Measurements from ENCODE around the gene PRR12.

The PRR12 gene

GRCh38 chr19:49646586-49646985 lies 55.6 kb downstream of the PRR12 start:
- no peak overlapping the region for H3K9ac ChIP-seq (ENCODE audit: low read depth, low read length)
- DNase-seq: no peak
- H3K4me1 ChIP-seq (ENCODE audit: insufficient read depth, low read length): peaks cover 30% of the 10 kb centered on the region
- no peaks in the 10 kb centered on the region for H3K9me3 ChIP-seq (ENCODE audit: insufficient read depth, low read length, severe bottlenecking)
- no peak overlapping the region for H3K27ac ChIP-seq (ENCODE audit: low read length)
- no peak overlapping the region for H2AFZ ChIP-seq (ENCODE audit: low read depth, low read length)
- H3K4me3 ChIP-seq (ENCODE audit: low read depth in 1 of 2, low read length in 2 of 2): no peak overlapping the region
- H3K27me3 ChIP-seq (ENCODE audit: insufficient read depth, low read length, poor library complexity): no peaks in the 10 kb centered on the region
- peaks cover 51% of the 10 kb centered on the region for H4K20me1 ChIP-seq (ENCODE audit: insufficient read depth, low read length)
- no peak for TF ChIP-seq EZH2 (IDR thresholded peaks at IDR 0.05; ENCODE audit: borderline replicate concordance, low read depth, low read length, severe bottlenecking)
- TF ChIP-seq CTCF (IDR thresholded peaks at IDR 0.05; ENCODE audit: borderline replicate concordance, extremely low read depth, low read length, poor library complexity, severe bottlenecking): no peak
- peaks cover 67% of the 10 kb centered on the region for H3K36me3 ChIP-seq (ENCODE audit: insufficient read depth, low read length)
- no peak overlapping the region for H3K4me2 ChIP-seq (ENCODE audit: insufficient read depth, low read length)
- ATAC-seq (ENCODE audit: insufficient read depth, low read depth): no peak
- H3K79me2 ChIP-seq (ENCODE audit: insufficient read depth, low read length): peaks cover 78% of the 10 kb centered on the region

- no peak overlapping the region for H3K4me3 ChIP-seq (ENCODE audit: low read depth in 1 of 2, low read length in 2 of 2)
- H3K27ac ChIP-seq (ENCODE audit: low read length): no peak overlapping the region
- H3K79me2 ChIP-seq (ENCODE audit: insufficient read depth, low read length): peaks cover 36% of the 10 kb centered on the region
- no peak overlapping the region for H2AFZ ChIP-seq (ENCODE audit: low read depth, low read length)
- H3K27me3 ChIP-seq (ENCODE audit: insufficient read depth, low read length, poor library complexity): no peaks in the 10 kb centered on the region
- peaks cover 49% of the 10 kb centered on the region for H4K20me1 ChIP-seq (ENCODE audit: insufficient read depth, low read length)
- H3K4me1 ChIP-seq (ENCODE audit: insufficient read depth, low read length): 0 out of 2 replicates have a peak, but pooled peaks cover 2% of the 10 kb centered on the region
- H3K36me3 ChIP-seq (ENCODE audit: insufficient read depth, low read length): peaks cover 86% of the 10 kb centered on the region
- no peak for DNase-seq
- no peak overlapping the region for H3K9ac ChIP-seq (ENCODE audit: low read depth, low read length)
- no peak for ATAC-seq (ENCODE audit: insufficient read depth, low read depth)
- H3K4me2 ChIP-seq (ENCODE audit: insufficient read depth, low read length): no peak overlapping the region
- no peaks in the 10 kb centered on the region for H3K9me3 ChIP-seq (ENCODE audit: insufficient read depth, low read length, severe bottlenecking)
- TF ChIP-seq CTCF (IDR thresholded peaks at IDR 0.05; ENCODE audit: borderline replicate concordance, extremely low read depth, low read length, poor library complexity, severe bottlenecking): no peak
- no peak for TF ChIP-seq EZH2 (IDR thresholded peaks at IDR 0.05; ENCODE audit: borderline replicate concordance, low read depth, low read length, severe bottlenecking)
Observed at GRCh38 chr19:49651029-49651819, 60.2 kb downstream of the PRR12 start.

- H4K20me1 ChIP-seq (ENCODE audit: insufficient read depth, low read length): peaks cover 48% of the 10 kb centered on the region
- no peak overlapping the region for H2AFZ ChIP-seq (ENCODE audit: low read depth, low read length)
- H3K9ac ChIP-seq (ENCODE audit: low read depth, low read length): no peak overlapping the region
- TF ChIP-seq CTCF (IDR thresholded peaks at IDR 0.05; ENCODE audit: borderline replicate concordance, extremely low read depth, low read length, poor library complexity, severe bottlenecking) (no peak), EZH2 (IDR thresholded peaks at IDR 0.05; ENCODE audit: borderline replicate concordance, low read depth, low read length, severe bottlenecking) (no peak)
- ATAC-seq (ENCODE audit: insufficient read depth, low read depth): no peak
- H3K79me2 ChIP-seq (ENCODE audit: insufficient read depth, low read length): peaks cover 29% of the 10 kb centered on the region
- no peaks in the 10 kb centered on the region for H3K9me3 ChIP-seq (ENCODE audit: insufficient read depth, low read length, severe bottlenecking)
- H3K27ac ChIP-seq (ENCODE audit: low read length): no peak overlapping the region
- no peaks in the 10 kb centered on the region for H3K27me3 ChIP-seq (ENCODE audit: insufficient read depth, low read length, poor library complexity)
- no peak overlapping the region for H3K4me2 ChIP-seq (ENCODE audit: insufficient read depth, low read length)
- DNase-seq: no peak
- no peak overlapping the region for H3K4me3 ChIP-seq (ENCODE audit: low read depth in 1 of 2, low read length in 2 of 2)
- peaks cover 86% of the 10 kb centered on the region for H3K36me3 ChIP-seq (ENCODE audit: insufficient read depth, low read length)
- H3K4me1 ChIP-seq (ENCODE audit: insufficient read depth, low read length): no peaks in the 10 kb centered on the region
Observed at GRCh38 chr19:49651820-49652550, 61.0 kb downstream of the PRR12 start.
